PC-3 (cell line): ENCODE measurements around the gene EVA1B. TPM values are rescaled to one million over a fixed set of nuclear protein-coding genes. Genes with fewer than 3 reads are reported as not detected.

Experiments used
- ATAC-seq: fragments of 200-7000 bp; cut with Tn5 transposase; 2 replicates; pipeline ENCODE4 v1.9.1; 2020; ENCODE audit warnings: mild to moderate bottlenecking, moderate library complexity
- BruUV-seq: library from RNA; stranded (reverse); fragments of 400-500 nt; replicated peaks from 2 replicates; lab custom pipeline; 2021; lab: Mats Ljungman, UMichigan
- CTCF ChIA-PET: fragments of 300-600 bp; sonication (Branson Sonifier 250); formaldehyde crosslinking; loops from one replicate; lab custom pipeline; 2022; ENCODE audit warnings: antibody characterized with exemption; lab: Charles Lee
- POLR2A ChIA-PET: fragments of 300-600 bp; sonication (Branson Sonifier 250); formaldehyde crosslinking; loops from one replicate; lab custom pipeline; 2022; ENCODE audit warnings: antibody characterized with exemption; ENCODE audit not compliant: unreplicated experiment; lab: Charles Lee
- DNase-seq: peaks from one replicate; pipeline ENCODE4 v3.0.0-alpha.2; 2015
- H2AFZ ChIP-seq: fragments of 300-600 bp; sonication (generic); 2 replicates; pipeline ENCODE4 v1.6.0; 2016; ENCODE audit warnings: antibody characterized with exemption, low read length
- H3F3A ChIP-seq: fragments of 300-600 bp; sonication (generic); one replicate; pipeline ENCODE4 v1.6.0; 2017; ENCODE audit warnings: antibody characterized with exemption, low read length, control low read depth, mild to moderate bottlenecking; ENCODE audit not compliant: unreplicated experiment
- H3K27ac ChIP-seq: fragments of 300-600 bp; sonication (generic); 2 replicates; pipeline ENCODE4 v1.5.1; 2016; ENCODE audit warnings: mild to moderate bottlenecking, low read length
- H3K27me3 ChIP-seq: fragments of 300-600 bp; sonication (generic); 2 replicates; pipeline ENCODE4 v1.6.1; 2016; ENCODE audit warnings: low read length, mixed read lengths
- H3K36me3 ChIP-seq: fragments of 300-600 bp; sonication (generic); 2 replicates; pipeline ENCODE4 v1.6.1; 2016; ENCODE audit warnings: low read depth, mixed run types, low read length, mixed read lengths
- H3K4me1 ChIP-seq: fragments of 300-600 bp; sonication (generic); 2 replicates; pipeline ENCODE4 v1.5.1; 2016; ENCODE audit warnings: low read length; ENCODE audit not compliant: insufficient read depth
- H3K4me2 ChIP-seq: fragments of 300-600 bp; sonication (generic); 2 replicates; pipeline ENCODE4 v1.6.0; 2016; ENCODE audit warnings: low read length
- H3K4me3 ChIP-seq: fragments of 300-600 bp; sonication (generic); 2 replicates; pipeline ENCODE4 v1.5.1; 2016; ENCODE audit warnings: mild to moderate bottlenecking, low read length, mixed read lengths
- H3K79me2 ChIP-seq: fragments of 300-600 bp; sonication (generic); 2 replicates; pipeline ENCODE4 v1.6.1; 2017; ENCODE audit warnings: low read length, mixed read lengths
- H3K9ac ChIP-seq: fragments of 300-600 bp; sonication (generic); 2 replicates; pipeline ENCODE4 v1.6.0; 2016; ENCODE audit warnings: mild to moderate bottlenecking, low read length
- H3K9me2 ChIP-seq: fragments of 300-600 bp; sonication (generic); replicated peaks from 2 replicates; pipeline ENCODE4 v1.6.1; 2016; ENCODE audit warnings: mixed run types, low read length, mixed read lengths
- H3K9me3 ChIP-seq: fragments of 300-600 bp; sonication (generic); 2 replicates; pipeline ENCODE4 v1.6.1; 2016; ENCODE audit warnings: low read length, mixed read lengths
- H4K20me1 ChIP-seq: fragments of 300-600 bp; sonication (generic); 2 replicates; pipeline ENCODE4 v1.6.1; 2016; ENCODE audit warnings: low read length, mixed read lengths
- EZH2 ChIP-seq: fragments of 300-600 bp; sonication (generic); IDR thresholded peaks from one replicate; pipeline ENCODE4 v1.6.1; 2017; ENCODE audit warnings: antibody characterized with exemption, mild to moderate bottlenecking, low read length; ENCODE audit not compliant: unreplicated experiment
- EZH2phosphoT487 ChIP-seq: fragments of 300-600 bp; sonication (generic); IDR thresholded peaks from 2 replicates; pipeline ENCODE4 v1.6.1; 2018; ENCODE audit warnings: mild to moderate bottlenecking, antibody characterized with exemption, low read length, borderline replicate concordance
- intact Hi-C: fragments of 100-400 bp; cut with micrococcal nuclease; formaldehyde crosslinking; loops from 2 replicates; pipeline ENCODE4 v1.9.0; 2023
- total RNA-seq: library from RNA; depleted of rRNA; stranded (reverse); fragments of >200 nt; gene quantifications from 2 replicates; pipeline ENCODE4 v1.2.3, GENCODE V29; 2014; rRNA removed
- TF ChIP-seq, protein P1 (sequence below): fragments of 300-600 bp; sonication (generic); conservative IDR thresholded peaks from 2 replicates; pipeline ENCODE4 v1.5.1; 2017; ENCODE audit warnings: antibody characterized with exemption, low read depth, mild to moderate bottlenecking, low read length

The EVA1B gene
- total RNA-seq, 1 experiment from 2014 or later = 89.1 TPM

- TF ChIP-seq EZH2phosphoT487 (no peak), EZH2 (no peak)
- TF ChIP-seq, protein P1, sequence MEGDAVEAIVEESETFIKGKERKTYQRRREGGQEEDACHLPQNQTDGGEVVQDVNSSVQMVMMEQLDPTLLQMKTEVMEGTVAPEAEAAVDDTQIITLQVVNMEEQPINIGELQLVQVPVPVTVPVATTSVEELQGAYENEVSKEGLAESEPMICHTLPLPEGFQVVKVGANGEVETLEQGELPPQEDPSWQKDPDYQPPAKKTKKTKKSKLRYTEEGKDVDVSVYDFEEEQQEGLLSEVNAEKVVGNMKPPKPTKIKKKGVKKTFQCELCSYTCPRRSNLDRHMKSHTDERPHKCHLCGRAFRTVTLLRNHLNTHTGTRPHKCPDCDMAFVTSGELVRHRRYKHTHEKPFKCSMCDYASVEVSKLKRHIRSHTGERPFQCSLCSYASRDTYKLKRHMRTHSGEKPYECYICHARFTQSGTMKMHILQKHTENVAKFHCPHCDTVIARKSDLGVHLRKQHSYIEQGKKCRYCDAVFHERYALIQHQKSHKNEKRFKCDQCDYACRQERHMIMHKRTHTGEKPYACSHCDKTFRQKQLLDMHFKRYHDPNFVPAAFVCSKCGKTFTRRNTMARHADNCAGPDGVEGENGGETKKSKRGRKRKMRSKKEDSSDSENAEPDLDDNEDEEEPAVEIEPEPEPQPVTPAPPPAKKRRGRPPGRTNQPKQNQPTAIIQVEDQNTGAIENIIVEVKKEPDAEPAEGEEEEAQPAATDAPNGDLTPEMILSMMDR = no peak
- Histone ChIP-seq H3K36me3 (peaks cover 33% of the 10 kb centered on the region; the same call in 1 of the 2 replicates), H3K79me2 (peaks cover 54% of the 10 kb centered on the region), H3F3A (no peaks in the 10 kb centered on the region), H3K9me2 (no peaks in the 10 kb centered on the region), H3K27me3 (no peaks in the 10 kb centered on the region), H3K27ac (no peak overlapping the region), H3K4me1 (no peaks in the 10 kb centered on the region), H3K9me3 (no peaks in the 10 kb centered on the region), H2AFZ (no peak overlapping the region), H3K4me3 (no peak overlapping the region), H3K9ac (no peak overlapping the region), H3K4me2 (no peak overlapping the region), H4K20me1 (no peaks in the 10 kb centered on the region)
- ChIA-PET POLR2A (interaction anchor here (0.5 kb wide), 1 partner anchor 20 kb away, joined by 19 read pairs; no protein-coding TSS in a partner anchor), CTCF (no interaction called here)
- BruUV-seq = no TSS peak
- no peak for ATAC-seq
- no peak for DNase-seq
- intact Hi-C loops = no loop called here
Observed at GRCh38 chr1:36274201-36274600, 49.2 kb downstream of the EVA1B start.

DNA sequence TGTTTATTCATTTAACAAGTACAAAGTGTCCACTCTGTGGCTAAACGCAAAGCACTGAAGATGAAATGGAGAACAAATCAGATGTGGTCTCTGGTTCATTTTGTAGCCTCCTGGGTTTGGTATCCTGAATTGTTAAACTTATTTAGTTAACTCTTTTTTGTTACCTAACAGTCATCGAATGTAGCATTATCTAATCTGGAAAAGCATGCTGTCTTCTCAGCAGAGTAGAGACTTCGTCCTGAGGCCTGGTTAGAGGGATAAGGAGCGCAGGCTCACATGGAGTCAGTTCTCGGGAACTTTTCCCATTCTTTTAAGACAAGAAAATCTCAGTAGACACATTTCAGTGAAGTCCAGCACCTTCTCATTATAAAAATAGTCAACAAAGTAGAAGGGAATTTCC, 50.4 kb downstream of the EVA1B start:
- Histone ChIP-seq H3K4me2 (no peak overlapping the region), H3K4me3 (no peak overlapping the region), H3K36me3 (peaks cover 39% of the 10 kb centered on the region; the same call in 1 of the 2 replicates), H3K4me1 (no peaks in the 10 kb centered on the region), H3K27ac (no peak overlapping the region), H3K9ac (no peak overlapping the region), H3K9me2 (no peaks in the 10 kb centered on the region), H3K79me2 (peaks cover 56% of the 10 kb centered on the region), H2AFZ (no peak overlapping the region), H3K9me3 (no peaks in the 10 kb centered on the region), H3K27me3 (no peaks in the 10 kb centered on the region), H4K20me1 (no peaks in the 10 kb centered on the region), H3F3A (no peaks in the 10 kb centered on the region)
- BruUV-seq = no TSS peak
- DNase-seq (no peak), ATAC-seq (no peak)
- TF ChIP-seq, protein P1 = no peak
- TF ChIP-seq EZH2 (no peak), EZH2phosphoT487 (no peak)
- POLR2A ChIA-PET = no interaction called here
- CTCF ChIA-PET = no interaction called here
- intact Hi-C loops = no loop called here

Other genes with a start within 250 kb of the EVA1B start
- not detected in 2 replicates for gene TEKT2, start 239.6 kb downstream of the EVA1B start, total RNA-seq
- 75.9 and 83.0 TPM in 2 replicates for gene ADPRS, start 234.8 kb downstream of the EVA1B start, total RNA-seq
- 0.26 and 0.58 TPM in 2 replicates for gene COL8A2, start 198.4 kb downstream of the EVA1B start, total RNA-seq
- 119 and 236 TPM in 2 replicates for gene TRAPPC3, start 174.2 kb downstream of the EVA1B start, total RNA-seq
- 113 and 160 TPM in 2 replicates for gene MAP7D1, start 167.5 kb downstream of the EVA1B start, total RNA-seq
- 55.7 and 67.0 TPM in 2 replicates for gene THRAP3, start 99.2 kb downstream of the EVA1B start, total RNA-seq
- 11.3 and 16.4 TPM in 2 replicates for gene SH3D21, start 17.3 kb downstream of the EVA1B start, total RNA-seq
- gene STK40, start 62.3 kb upstream of the EVA1B start, total RNA-seq = 14.4 and 15.9 TPM in 2 replicates
- 19.2 and 35.2 TPM in 2 replicates for gene LSM10, start 74.3 kb upstream of the EVA1B start, total RNA-seq
- gene OSCP1, start 126.8 kb upstream of the EVA1B start, total RNA-seq = 3.8 and 7.3 TPM in 2 replicates
- gene MRPS15, start 140.7 kb upstream of the EVA1B start, total RNA-seq = 164 and 213 TPM in 2 replicates
- not detected in 2 replicates for gene CSF3R, start 159.3 kb upstream of the EVA1B start, total RNA-seq